GM18867 (cell line): ENCODE measurements around the gene GAK.
"Not testable (repeated sequence)": the region's sequence is repeated elsewhere in the genome, so short reads cannot be mapped to it uniquely, and the experiment has no call there.

ENCODE experiments used
- ATAC-seq: cut with Tn5 transposase; IDR thresholded peaks from one replicate; pipeline ENCODE4 v1.9.1; 2021; ENCODE audit warnings: mild to moderate bottlenecking, moderate library complexity; ENCODE audit not compliant: unreplicated experiment

Gene GAK

GRCh38 chr4:929096-929765, 2.9 kb downstream of the GAK start:
- ATAC-seq: no peak

- ATAC-seq: not testable (repeated sequence)
These were observed 4.5 kb downstream of the GAK start for GRCh38 chr4:927566-927965.

GRCh38 chr4:926538-926937, 5.6 kb downstream of the GAK start:
- ATAC-seq: no peak

GRCh38 chr4:925771-926500, 6.2 kb downstream of the GAK start:
- ATAC-seq: no peak

DNA sequence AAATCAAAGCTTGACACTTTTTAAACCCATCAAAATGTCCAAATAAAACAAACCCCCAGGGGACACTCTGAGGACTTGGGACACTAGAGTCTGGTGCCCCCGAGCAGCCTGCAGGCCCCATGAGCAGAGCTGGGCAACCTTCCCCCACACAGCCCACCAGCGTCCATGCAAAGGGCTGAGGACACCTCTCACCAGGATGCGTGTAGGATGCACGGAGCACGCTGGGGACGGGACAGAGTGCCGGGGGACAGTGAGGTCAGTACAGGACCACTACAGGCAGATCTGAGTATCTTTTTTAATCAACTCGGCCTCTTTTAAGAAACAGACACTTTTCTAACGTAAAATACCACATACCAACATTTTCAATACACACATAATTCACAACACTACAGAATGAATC, 6.9 kb downstream of the GAK start:
- ATAC-seq: no peak

GRCh38 chr4:924107-925096, 7.7 kb downstream of the GAK start:
- ATAC-seq: peak; percentile 65

DNA sequence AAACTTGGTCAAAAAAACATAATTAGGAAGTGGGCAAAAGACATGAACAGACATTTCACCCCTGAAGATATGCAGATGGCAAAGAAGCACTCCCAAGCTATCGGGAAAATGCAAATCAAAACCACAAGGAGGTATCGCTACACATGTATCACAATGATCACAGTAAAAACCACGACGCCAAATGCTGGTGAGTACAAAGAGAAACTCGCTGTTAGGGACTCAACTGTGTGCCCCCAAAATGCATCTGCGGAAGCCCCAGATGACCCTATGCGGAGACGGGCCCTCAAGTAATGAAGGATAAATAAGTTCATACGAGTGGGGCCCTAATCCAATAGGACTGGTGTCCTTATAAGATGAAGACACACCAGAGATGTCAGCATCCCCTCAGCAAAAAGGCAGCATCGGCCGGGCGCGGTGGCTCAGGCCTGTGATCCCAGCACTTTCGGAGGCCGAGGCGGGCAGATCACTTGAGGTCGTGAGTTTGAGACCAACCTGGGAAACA, 10.2 kb downstream of the GAK start:
- peak; percentile 54 for ATAC-seq

DNA sequence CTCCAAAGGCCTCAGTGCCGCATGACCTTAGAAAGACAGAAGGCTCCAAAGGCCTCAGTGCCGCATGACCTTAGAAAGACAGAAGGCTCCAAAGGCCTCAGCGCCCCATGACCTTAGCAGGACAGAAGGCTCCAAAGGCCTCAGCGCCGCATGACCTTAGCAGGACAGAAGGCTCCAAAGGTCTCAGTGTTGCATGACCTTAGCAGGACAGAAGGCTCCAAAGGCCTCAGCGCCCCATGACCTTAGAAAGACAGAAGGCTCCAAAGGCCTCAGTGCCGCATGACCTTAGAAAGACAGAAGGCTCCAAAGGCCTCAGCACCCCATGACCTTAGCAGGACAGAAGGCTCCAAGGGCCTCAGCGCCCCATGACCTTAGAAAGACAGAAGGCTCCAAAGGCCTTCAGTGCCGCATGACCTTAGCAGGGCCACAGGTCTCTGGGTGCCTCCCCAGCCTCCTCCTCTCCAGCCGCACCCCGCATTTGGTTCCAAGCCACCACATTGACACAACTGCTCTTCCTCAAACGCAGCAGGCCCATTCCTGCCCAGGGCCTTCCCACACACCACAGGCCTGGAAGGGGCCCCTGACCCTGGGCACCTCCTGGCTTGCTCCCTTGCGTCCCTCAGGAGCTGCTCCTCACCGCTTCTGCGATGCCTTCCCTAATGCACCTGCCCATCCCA, 13.0 kb downstream of the GAK start:
- not testable (repeated sequence) for ATAC-seq

- ATAC-seq: not testable (repeated sequence)
These were observed 13.5 kb downstream of the GAK start for GRCh38 chr4:918591-918990.

GRCh38 chr4:917992-918391, 14.1 kb downstream of the GAK start:
- no peak for ATAC-seq

DNA sequence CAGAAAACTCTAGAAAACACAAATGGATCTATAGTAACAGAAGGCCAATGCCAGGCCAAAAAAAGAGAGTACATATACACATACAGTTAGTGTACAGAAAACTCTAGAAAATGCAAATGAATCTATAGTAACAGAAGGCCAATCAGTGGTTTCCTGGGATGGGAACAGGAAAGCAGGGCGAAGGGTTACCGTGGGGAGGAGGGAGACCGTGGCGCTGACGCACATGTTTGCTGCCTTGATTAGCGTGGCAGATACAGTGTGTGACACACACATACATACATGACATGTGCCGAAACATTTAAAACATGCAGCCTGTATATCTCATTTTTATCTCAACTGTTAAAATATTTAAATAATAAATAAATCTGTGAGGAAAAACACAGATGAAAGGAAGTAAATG, 14.7 kb downstream of the GAK start:
- ATAC-seq: no peak

DNA sequence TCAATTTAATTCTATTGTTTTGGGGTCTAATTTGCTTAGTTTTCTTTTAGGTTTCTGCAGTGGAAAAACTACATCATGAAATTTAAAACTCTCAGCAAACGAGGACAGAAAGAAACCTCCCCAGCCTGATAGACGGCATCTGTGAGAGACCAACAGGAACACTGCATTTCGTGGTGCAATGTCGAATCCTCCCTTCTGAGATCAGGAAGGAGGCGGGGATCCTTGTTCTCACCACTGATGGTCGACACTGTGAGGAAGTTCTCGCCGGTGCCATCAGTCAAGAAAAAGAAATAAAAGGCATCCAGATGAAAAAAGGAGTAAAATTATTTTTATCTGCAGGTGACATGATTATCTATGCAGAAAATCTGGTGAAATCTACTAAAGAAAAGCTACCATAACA, 16.5 kb downstream of the GAK start:
- ATAC-seq: no peak

DNA sequence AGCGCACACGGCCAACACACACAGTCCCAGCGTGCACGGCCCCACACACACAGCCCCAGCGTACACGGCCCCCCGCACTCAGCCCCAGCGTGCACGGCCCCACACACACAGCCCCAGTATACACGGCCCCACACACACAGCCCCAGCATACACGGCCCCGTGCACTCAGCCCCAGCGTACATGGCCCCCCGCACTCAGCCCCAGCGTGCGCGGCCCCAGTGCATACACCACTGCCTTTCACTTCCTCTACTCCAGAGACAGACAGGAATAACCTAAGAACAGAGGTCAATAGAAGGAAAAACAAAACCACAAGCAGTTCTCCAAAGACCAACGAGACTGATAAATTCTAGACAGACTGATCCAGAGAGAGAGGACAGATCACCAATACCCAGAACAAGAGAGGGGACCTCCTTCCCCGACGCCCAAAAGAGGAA, 17.1 kb downstream of the GAK start:
- ATAC-seq: no peak

DNA sequence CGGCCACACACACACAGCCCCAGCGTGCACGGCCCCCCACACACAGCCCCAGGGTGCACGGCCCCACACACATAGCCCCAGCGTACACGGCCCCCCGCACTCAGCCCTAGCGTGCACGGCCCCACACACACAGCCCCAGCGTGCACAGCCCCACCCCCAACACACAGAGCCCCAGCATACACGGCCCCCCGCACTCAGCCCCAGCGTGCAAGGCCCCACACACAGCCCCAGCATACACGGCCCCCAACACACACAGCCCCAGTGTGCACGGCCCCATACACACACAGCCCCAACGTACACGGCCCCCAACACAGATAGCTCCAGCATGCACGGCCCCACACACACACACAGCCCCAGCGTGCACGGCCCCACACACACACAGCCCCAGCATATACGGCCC, 17.6 kb downstream of the GAK start:
- no peak for ATAC-seq

DNA sequence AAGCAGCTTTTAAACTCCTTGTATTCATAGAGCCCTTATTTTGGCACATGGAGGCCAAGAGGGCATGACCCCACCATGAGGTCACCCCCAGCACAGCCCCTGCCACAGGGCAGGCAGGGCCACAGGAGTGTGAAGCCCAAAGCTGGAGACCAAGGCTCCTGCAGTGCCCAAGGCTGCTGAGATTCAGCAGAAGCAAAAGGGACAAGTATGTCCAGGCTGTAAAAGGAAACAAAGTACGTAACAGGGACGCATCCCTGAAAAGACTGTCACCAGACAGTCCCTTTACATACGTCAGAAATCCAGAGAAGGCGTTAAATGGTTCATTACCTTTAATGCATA, 18.9 kb downstream of the GAK start:
- ATAC-seq: no peak

GRCh38 chr4:912548-913279, 19.4 kb downstream of the GAK start:
- ATAC-seq: no peak

DNA sequence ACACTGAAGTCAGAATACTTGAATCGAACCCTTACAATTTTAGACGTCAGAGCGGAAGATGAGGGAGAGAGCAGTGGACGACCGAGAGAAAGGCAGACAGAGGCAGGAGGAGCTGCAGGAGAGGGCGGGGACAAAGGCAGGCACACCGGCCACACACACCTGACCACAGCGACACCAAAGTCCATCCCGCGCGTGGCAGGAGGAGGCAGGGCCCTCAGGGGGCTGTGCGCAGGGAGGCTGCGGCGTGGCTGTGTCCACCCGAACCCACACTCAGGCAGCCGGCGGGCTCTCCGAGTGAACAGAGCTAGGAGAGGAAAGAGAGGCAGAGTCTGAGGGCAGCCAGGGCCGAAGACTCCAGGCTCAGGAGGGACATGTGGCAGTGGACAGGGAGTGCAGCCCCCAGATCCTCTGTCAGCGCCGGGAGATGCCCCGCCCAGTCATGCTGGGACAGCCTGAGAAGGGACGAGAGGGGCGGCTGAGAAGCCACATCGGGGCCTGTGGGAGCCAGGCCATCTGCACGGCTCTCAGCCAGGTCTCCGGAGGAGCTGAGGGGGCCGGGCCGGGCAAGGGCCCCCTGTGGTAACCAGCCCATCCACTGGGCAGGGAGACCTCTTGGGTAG, 20.1 kb downstream of the GAK start:
- no peak for ATAC-seq

DNA sequence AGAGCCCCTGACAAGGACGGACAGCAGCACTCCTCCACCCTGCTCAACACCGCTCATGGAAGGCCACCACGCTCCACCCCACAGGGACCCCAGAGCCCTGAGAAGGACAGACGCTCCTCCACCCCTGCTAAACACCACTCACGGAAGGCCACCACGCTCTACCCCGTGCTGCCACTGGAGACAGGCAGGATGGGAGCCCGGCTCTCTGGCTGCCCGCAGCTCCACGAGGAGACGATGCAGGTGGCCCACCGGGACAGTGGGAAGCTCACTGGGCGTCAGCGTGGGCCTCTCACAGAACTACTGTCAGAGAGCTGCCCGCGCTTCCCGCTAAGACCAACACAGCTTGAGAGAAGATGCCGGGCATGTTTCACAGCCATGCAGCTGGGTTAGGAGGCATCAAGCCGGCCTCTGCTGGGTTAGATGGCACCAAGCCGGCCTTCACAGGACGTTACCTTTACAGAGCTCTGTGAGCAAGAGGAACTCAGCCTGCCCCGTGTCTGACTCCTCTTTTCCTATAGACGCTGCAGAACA, 20.8 kb downstream of the GAK start:
- ATAC-seq: no peak

- no peak for ATAC-seq
These were observed 21.6 kb downstream of the GAK start for GRCh38 chr4:910366-911091.
